GM18519 (cell line): Measurements from ENCODE around the gene BAMBI.

ENCODE experiments used
- ATAC-seq: cut with Tn5 transposase; IDR thresholded peaks from one replicate; pipeline ENCODE4 v1.9.1; 2021; ENCODE audit warnings: mild to moderate bottlenecking, moderate library complexity; ENCODE audit not compliant: unreplicated experiment, low FRiP score

Gene BAMBI

DNA sequence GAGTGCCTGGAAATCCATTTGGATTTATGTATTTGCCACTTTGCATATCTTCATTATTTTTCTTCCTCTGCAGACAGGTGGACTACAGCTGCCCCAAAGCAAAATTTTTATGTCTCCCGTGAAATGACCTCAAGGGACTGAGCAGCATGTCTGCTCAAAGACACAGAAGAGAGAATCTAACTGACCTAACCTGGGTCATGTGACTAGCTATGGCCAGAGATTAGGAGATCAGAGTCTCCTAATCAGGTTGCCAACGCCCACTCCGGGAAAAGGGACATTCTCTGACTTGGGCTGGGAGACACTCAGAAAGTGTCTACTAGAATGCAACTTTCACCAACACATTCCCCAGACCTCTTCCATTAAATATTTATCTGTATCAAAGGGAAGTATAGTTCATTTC is 2.5 kb upstream of the BAMBI start:
- ATAC-seq, result no peak

DNA sequence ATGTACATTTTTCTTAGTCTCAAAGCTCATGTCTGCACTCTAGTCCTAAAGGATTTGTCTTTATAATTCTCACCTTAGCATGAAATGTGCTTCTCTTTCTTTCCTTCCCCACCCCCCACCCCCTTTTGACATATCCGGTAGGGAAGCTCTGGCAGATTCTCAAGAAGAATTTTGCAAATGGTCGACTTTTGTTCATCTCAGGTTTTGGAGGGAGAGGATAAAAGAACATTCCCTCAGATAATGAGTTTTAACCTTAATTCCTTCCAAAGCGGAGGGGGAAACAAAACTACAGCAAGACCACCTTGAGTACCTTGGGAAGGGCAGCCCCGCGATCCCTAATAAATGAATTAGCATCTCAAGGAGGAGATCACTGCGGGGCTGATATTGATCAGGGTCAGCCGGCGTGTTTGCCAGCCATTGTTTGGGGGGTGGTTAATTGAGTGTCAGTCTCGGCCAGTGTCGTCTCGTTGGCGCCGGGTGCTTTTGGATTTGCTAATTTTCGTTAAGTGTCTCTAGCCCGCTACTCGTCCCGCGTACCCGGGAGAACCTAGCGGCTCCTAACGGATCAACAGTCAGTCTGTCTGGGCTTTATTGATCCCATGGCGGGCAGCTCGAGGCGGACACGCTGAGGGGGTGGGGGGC is 874 bp upstream of the BAMBI start:
- no peak for ATAC-seq

DNA sequence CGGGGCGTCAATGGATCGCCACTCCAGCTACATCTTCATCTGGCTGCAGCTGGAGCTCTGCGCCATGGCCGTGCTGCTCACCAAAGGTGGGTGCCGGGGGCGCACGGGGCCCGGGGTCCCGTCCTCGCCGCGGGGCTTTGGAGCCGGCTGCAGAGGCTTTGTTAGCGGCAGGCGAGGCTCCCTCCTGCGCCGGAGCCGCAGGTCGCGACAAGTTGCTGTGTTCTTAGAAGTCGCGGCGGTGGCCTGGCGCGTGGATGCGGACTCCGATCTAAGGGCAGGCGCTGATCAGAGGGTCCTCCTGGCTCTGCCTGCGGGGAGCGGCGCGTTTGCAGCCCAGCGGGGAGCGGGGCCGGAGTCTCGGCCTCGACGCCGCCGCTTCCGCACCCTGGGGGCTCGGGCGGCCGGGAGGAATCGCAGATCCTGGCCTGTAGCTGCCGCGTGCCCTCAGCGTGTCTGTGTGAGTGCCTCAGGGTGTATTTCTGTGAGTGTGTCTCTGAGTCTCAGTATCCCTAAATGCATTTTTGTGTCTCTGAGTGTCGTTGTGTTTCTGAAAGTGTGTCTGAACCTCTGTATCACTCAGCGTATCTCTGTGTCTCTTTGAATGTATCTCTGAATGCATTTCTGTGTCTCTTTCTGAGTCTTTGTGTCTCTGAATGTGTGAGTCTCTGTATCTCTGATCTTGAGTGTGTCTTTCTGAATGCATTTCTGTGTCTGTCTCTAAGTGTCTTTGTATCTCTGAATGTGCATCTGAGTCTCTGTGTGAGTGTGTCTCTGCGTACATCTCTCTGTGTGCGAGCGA is 766 bp downstream of the BAMBI start:
- ATAC-seq, result no peak

DNA sequence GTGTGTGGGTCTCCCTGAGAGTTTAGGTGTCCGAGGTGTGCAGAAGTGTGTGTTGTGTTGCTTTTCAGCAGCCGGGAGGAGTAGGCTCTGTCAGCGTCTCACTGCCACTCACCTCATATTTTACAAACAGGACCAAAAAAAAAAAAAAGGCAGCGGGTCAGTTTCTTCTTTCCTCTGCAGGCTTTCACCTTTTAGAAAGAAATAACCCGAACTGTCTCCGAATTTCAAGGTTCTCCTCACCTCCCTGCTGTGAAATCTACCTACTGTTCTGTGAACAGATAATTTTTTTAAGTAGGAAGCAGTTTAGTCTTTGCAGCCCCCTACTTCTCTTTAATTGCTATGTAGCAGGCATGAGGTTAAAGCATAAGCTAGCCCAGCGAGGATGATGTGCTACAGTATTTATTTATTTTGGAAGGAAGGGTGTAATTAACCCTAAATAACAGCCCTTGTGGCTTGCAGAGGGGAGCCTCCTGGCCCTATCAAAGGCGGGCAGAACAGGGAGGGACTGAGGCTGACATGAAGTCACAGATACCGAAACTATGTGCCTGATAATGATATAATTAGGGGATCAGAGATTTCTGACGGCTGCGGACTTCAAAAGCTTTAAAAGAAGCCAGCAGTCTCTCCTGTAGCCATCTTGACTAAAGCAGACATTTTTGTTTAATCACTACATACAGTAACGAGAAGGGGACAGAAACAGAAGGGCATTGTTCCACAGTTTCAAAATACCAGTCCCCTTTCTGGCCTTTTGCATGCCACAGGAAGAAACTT is 1.6 kb downstream of the BAMBI start:
- no peak for ATAC-seq

DNA sequence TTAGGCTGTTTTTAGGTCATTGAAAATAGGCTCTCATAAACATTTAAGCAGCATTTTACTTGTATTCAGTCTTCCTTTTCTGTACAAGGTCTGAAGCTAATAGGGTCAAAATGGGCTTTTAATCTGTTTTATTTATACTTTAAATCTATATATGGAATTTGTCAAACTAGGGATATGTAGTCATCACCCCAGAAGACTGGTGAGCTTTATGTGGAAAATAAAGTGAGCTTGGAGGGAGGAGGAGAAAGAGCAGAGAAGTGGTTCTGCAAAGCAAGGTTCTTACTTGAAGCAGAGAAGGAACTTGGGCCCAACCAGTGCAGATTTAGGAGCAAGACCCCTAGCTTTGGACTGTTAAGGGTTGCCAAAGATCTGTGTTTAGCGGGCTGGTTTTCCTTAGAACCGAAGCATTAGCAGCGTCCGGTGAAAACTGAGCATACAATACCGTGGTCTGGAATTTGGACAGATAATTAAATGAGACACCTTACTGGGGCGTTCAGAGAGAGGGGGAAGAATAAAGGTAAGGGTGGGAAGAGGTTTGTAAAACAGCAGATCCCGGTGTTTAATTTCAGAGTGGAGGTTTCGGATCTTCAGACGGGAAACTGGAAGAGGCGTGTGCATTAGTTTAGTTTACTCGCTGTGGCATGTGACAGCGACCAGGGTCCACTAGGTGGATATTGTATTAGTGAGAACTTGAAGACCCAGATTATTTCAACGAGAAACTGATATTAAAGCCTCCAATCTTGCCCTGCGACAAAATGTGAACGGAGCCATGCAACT is 2.4 kb downstream of the BAMBI start:
- no peak for ATAC-seq

DNA sequence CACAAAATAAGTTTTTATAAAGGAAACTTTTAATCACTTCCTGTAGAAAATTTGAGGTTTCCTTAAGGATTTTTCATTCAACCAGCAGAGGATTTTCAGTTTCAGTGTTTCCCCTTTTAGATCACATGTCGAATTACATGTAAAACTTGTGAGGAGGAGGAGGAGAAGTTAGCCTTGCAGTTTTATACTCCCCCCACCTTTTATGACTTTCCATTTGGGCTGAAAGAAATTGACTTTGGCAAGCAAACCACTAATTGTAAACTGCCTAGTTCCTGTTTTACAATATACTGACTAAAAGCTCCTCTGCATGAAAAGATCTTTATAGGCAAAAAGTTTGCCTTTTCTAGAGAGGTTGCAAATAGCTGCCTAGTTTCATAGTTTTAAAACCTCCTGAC is 3.0 kb downstream of the BAMBI start:
- no peak for ATAC-seq

DNA sequence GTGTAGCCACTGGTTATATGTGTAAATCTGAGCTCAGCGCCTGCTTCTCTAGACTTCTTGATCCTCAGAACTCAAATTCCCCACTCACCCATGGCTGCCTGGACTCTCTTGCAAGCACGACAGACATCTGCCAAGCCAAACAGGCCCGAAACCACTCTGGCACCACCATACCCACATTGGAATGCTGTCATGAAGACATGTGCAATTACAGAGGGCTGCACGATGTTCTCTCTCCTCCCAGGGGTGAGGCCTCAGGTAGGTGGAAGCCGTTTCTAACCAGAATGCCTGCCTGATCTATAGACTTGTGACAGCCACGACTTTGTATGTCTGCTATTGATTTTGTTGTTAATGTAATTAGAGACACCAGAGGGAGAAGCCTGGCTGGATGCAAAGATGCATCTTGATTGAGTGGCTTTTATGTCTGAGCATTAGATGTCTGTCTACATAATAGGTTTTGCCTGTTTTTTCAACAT is 4.0 kb downstream of the BAMBI start:
- no peak for ATAC-seq

DNA sequence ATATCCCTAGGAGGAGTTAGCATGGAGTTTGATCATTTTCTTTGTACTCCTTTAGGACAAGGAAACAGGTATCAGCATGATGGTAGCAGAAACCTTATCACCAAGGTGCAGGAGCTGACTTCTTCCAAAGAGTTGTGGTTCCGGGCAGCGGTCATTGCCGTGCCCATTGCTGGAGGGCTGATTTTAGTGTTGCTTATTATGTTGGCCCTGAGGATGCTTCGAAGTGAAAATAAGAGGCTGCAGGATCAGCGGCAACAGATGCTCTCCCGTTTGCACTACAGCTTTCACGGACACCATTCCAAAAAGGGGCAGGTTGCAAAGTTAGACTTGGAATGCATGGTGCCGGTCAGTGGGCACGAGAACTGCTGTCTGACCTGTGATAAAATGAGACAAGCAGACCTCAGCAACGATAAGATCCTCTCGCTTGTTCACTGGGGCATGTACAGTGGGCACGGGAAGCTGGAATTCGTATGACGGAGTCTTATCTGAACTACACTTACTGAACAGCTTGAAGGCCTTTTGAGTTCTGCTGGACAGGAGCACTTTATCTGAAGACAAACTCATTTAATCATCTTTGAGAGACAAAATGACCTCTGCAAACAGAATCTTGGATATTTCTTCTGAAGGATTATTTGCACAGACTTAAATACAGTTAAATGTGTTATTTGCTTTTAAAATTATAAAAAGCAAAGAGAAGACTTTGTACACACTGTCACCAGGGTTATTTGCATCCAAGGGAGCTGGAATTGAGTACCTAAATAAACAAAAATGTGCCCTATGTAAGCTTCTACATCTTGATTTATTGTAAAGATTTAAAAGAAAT is 4.8 kb downstream of the BAMBI start:
- ATAC-seq, result no peak

DNA sequence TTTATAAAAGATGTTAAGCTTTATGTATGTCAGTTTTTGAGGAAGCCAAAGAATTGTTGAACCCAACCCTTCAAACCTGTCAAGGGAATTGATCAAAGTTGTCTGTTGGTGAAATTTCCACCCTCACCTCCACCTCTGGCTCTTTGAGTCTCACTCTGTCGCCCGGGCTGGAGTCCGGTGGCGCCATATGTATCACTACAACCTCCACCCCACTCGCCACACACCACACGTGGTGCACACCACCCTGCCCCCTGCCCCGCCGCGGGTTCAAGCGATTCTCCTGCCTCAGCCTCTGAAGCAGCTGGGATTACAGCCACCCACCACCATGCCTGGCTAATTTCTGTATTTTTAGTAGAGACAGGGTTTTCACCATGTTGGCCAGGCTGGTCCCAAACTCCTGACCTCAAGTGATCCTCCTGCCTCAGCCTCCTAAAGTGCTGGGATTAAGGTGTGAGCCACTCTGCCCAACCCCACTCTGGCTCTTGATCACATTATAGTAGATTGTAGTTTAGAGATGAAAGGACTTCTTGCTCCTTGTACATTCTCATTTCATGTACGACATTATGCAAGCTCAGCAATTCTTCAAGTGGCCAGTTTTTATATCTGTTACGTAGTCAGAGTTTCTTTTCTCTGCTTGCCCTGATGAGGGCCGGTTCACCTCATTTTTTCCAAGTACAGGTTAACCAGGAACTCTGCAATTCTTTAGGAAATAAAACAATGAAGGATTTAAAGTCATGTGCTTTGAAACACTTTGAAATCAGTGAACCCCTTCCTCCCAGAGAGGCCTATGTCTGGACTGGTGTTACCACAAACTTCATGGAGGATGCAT is 7.0 kb downstream of the BAMBI start:
- no peak for ATAC-seq

DNA sequence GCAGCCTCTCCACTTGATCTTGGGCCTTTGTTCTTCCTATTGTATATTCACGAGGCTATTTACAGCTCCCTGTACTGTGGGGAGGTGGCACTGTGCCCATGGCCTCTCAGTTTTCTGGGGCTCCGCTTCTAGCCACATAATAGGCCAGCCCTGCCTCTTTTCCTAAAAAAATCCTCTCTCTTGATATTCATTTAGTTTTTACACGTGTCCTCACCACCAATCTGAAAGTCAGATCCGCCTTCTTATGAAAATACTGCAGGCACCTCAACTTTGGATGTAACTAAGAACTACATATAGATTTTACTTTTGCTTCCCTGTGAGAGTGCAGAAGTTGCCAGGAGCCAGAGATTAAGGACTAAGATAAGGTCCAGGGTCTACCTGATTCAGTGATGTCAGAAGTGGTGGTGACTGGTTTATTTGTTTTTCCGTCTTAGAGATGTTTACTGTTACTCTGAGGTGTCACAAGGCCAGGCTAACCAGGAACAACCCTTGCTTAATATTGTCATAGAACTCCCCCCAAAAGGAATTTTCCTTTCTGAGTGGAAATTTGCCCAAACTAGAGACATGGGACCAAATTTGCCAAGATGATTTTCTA is 7.8 kb downstream of the BAMBI start:
- no peak for ATAC-seq

DNA sequence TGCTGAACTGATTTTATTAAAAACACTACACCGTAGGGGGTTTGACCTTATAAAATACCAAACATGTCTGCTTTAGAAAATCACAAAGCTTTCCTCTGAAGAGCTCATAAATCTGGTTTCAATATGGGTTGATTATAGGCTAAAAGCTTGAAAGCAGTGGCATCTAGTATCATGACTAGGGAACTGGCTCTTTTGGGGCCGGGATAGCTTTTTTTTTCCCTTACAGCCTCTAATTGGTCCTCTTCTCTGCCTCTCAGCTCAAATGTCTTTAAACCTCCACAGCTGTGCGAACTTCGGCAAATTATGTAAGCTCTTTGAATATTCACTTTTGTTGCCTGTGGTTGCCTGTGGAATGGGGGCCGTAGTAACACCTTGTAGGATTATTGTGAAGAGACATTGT is 8.4 kb downstream of the BAMBI start:
- ATAC-seq, result no peak

DNA sequence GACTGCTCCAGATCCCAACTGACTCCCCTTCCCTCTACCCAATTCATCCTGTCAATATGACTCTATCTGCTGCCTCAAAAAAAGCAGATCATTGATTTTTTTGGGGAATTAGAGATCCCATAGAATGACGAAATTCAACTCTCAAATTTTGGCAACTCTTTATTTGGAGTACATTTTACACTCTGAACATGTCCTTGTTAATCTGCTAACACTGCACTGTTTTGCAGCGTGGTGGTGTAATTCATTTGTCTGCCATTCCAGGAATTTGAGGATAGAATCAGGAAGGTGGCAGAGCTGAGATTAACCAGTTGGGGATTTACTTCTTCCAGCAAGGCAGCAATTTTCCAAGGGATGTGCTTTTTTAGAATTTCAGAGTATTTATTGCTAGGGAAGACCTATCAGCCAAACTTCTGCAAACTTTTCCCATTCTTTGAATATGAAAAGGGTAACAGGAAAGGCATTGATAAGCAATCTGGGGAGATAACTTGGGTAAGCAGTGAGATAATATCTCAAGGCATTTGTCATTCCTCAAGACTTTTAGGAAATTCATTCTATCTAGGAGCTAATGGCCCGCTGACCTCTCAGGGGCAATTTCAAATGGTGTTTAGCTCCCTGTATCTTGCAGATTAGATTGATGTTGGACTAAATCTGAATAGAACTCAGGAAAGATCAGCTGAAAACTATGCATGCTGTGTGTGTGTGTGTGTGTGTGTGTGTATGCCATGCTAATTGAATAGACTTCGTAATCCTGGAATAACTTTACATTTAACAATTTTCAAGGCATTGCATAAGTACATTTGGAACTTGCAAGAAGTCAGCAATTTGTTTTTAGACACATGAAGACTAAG is 9.7 kb downstream of the BAMBI start:
- ATAC-seq, result no peak

DNA sequence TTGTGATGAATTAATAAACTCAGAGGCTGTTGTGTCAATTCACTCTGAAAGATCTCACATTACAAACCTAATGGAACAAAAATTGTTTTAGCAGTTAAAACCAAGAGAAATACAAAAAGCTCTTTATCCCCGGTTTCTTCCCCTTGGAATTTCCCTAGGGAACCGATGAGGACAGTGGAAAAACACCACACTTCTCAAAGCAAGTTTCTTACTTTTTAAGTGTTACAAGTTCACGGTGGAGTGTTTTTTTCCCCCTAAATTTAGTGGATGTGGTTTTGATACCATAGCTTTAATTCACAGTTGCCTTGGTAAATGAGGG is 10.3 kb downstream of the BAMBI start:
- ATAC-seq, result no peak

DNA sequence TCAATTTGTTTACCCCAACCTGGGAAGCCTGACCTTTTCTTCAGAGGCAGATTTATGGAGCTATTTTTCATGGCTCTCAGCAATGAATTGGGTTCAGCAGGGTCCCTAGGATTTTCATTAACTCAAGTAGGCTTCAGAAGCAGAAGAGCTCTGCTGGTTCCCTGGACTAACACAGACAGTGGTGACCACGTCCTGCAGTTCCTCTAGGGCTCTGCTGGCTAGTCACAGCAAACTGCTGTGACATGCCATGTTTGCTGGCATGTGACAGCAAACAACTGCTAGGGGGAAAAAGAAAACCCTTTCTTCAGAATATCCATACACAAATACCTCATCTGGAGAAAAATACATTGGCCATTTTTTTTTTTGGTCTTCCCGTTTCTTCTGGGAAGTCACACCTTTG is 13.2 kb downstream of the BAMBI start:
- no peak for ATAC-seq

DNA sequence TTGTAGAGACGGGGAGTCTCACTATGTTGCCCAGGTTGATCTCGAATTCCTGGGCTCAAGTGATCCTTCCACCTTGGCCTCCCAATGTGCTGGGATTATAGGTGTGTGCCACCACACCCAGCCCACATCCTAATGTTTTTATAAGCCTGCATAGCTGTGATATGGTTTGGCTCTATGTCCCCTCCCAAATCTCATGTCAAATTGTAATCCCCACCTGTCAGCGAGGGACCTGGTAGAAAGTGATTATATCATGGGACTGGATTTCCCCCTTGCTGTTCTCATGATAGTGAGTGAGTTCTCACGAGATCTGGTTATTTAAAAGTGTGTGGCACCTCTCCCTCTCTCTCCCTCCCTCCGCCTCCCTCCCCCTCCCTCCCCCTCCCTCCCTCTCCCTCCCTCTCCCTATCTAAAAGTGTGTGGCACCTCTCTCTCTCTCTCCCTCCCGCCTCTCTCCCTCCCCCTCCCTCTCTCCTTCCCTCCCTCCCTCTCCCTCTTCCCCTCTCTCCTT is 13.9 kb downstream of the BAMBI start:
- no peak for ATAC-seq

DNA sequence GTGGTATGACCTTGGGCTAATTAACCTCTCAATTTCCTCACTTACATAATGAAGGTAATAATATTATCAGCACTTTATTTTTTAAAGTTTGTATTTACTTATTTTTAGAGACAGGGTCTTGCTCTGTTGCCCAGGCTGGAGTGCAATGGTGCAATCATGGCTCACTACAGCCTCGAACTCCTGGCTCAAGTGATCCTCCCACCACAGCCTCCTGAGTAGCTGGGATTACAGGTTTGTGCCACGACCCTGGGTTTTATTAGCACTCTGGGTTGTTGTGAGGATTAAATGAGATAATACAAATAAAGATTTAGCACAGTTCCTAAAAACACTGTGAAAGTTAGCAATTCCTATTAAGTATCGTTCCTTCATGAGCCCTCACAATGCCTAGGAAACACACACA is 14.7 kb downstream of the BAMBI start:
- no peak for ATAC-seq

DNA sequence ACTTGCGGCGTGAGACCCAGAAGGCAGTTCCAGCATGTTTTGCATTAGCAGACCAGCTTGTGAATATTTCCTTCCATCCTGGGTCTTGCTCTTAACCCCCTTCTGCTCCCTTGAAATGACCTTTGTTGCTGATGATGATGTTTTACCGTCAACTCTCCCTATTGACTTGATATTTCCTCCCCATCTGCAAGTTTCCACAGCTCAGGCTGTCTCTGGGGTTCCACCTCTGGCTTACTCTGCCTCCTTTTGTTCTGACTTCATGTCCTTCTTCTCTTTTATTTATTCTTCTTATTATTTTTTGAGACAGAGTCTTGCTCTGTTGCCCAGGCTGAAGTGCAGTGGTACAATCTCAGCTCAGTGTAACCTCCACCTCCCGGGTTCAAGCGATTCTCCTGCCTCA is 17.2 kb downstream of the BAMBI start:
- ATAC-seq, result no peak

DNA sequence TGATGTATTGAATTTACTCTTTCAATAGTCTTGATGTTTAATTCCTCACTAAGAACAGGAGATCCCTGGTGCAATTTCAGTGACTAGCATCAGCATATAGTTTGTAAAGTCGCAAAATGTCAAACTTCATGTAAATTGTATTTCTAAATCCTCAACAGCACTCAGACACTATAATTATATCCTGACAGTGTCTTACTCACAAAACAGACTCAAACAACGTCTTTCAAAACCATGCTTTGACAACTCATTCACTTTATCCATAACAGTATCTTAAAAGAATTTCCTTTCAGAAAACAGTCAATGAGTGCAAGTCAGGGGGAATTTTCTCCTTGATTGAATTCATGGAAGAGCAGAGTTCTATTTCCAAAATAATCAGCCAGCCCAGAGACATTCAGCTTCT is 20.8 kb downstream of the BAMBI start:
- ATAC-seq, result no peak
